Stomach smooth muscle (tissue), 2 donors: Measurements from ENCODE around the gene ARMC9.

Experiments
- H3K27ac ChIP-seq: one replicate; pipeline ENCODE4 v1.7.0; 2013; ENCODE audit warnings: mild to moderate bottlenecking, low read length, inconsistent platforms
- H3K27me3 ChIP-seq, 2 donors: one replicate each; pipeline ENCODE4 v1.7.0; 2013; ENCODE audit warnings: low read length in 2 of 2; ENCODE audit not compliant: insufficient read depth in 2 of 2, control insufficient read depth in 1 of 2
- H3K36me3 ChIP-seq, 2 donors: one replicate each; pipeline ENCODE4 v1.7.0; 2013; ENCODE audit warnings: low read length in 2 of 2; ENCODE audit not compliant: control insufficient read depth in 2 of 2, insufficient read depth in 2 of 2
- H3K4me1 ChIP-seq: one replicate; pipeline ENCODE4 v1.7.0; 2013; ENCODE audit warnings: low read length; ENCODE audit not compliant: control insufficient read depth, insufficient read depth
- H3K4me3 ChIP-seq, 2 donors: one replicate each; pipeline ENCODE4 v1.7.0; 2013; ENCODE audit warnings: low read length in 2 of 2
- H3K9ac ChIP-seq, 2 donors: one replicate each; pipeline ENCODE4 v1.7.0; 2013; ENCODE audit warnings: low read length in 2 of 2, mild to moderate bottlenecking in 1 of 2
- H3K9me3 ChIP-seq, 2 donors: one replicate each; pipeline ENCODE4 v1.7.0; 2013; ENCODE audit warnings: low read length in 2 of 2; ENCODE audit not compliant: control insufficient read depth in 2 of 2
- donor health status: healthy.
- donor health status: Pancreatic carcinoma.

ARMC9 gene

DNA sequence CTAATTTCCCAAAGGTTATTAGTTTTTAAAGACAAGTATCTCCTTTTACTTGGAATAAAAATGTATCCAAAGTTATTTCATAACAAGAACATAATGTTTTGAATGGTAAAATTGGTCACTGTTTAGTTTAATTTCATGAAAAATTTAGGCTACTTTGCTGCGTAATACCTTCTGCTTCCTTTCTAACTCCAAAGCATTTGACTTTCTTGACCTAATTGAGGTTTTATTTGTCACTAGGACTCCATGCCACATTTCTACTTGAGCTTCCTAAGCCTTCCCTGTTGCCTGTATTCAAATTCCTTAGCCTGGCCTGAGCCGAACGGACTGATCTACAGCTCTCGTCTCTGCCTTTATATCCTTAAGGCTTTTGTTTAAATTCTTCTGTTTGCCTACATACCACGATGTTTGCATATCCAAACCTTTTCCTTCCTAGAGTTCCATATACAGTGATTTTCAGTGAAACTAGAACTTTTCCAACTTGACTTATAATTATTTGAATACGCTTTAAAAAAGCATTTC, 25.1 kb downstream of the ARMC9 start:
- Histone ChIP-seq H3K27me3 (no peaks in the 10 kb centered on the region), H3K4me3 (no peak overlapping the region), H3K36me3 (peaks cover 0 to 5% of the 10 kb centered on the region in 2 donors), H3K9me3 (no peaks in the 10 kb centered on the region), H3K4me1 (peaks cover 19% of the 10 kb centered on the region), H3K9ac (no peak overlapping the region), H3K27ac (peak overlapping the region; percentile 69)

DNA sequence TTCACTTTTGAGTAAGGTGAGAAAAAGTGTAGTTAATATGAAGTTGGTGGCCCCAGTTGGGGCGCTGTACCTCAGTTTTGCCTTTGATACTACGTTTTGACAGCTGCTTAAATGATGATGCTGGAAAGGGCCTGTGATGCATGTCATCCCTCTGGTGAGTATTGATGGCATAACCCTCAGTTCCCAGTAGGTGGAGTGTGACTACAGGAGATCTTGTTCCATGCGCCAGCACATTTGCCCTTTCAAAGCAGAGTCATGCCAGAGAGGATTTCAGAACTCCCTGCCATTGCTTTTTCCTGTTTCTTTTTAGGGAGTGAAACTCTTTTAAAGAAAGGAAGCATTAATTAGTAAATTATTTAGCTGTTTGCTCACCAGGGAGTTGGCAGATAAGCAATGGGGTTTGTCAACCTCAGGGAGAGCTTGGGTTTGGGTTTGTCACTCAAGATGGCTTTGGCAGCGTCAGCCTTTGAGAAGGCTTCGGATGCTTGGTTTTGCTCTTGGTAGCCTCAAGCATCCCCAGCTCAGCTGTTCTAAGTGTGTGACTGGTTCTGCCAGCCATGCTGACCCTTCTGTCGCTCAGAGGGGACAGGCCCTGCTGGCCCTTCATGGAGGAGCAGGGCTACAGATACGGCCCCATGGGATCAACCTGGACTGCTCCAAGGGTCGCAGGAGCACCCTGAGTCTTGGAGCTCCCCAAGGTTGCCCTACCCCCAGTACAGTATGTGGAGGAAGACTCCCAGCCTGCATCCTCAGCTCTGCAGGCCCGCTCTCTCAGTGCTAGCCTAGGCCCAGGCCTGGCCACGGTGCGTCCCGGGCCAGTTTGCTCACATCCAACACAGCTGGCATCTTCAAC, 29.1 kb downstream of the ARMC9 start:
- H3K27ac ChIP-seq = peak overlapping the region; percentile 55
- no peaks in the 10 kb centered on the region for H3K27me3 ChIP-seq

DNA sequence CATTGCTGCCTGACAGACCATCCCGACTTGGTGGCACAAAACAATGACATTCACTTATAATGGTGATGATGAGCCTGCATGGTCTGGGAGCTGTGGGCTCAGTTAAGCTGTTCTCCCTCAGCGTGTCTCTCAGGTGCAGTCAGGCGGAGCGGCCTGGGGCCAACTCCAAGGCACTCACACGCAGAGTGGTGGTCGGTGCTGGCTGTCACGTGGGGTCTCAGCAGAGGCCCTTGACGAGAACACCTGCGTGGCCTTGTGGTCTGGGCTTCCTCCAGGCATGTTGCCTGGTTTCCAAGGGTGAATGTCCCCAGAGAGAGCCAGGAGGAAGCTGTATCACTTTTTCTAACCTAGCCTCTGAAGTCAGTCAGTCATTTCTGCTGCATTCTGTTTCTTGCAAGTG, 29.8 kb downstream of the ARMC9 start:
- Histone ChIP-seq H3K4me3 (no peak overlapping the region), H3K27me3 (no peaks in the 10 kb centered on the region), H3K9me3 (no peaks in the 10 kb centered on the region), H3K36me3 (no peaks in the 10 kb centered on the region), H3K9ac (no peak overlapping the region), H3K27ac (peak overlapping the region; percentile 55), H3K4me1 (peaks cover 12% of the 10 kb centered on the region)

More for the DNA sequence above, 29.1 kb downstream of the ARMC9 start:
- no peaks in the 10 kb centered on the region for H3K9me3 ChIP-seq
- peak overlapping the region in 1 of 2 donors; percentile 42 for H3K9ac ChIP-seq
- no peak overlapping the region for H3K4me3 ChIP-seq
- H3K36me3 ChIP-seq = no peaks in the 10 kb centered on the region
- H3K4me1 ChIP-seq = peaks cover 19% of the 10 kb centered on the region

DNA sequence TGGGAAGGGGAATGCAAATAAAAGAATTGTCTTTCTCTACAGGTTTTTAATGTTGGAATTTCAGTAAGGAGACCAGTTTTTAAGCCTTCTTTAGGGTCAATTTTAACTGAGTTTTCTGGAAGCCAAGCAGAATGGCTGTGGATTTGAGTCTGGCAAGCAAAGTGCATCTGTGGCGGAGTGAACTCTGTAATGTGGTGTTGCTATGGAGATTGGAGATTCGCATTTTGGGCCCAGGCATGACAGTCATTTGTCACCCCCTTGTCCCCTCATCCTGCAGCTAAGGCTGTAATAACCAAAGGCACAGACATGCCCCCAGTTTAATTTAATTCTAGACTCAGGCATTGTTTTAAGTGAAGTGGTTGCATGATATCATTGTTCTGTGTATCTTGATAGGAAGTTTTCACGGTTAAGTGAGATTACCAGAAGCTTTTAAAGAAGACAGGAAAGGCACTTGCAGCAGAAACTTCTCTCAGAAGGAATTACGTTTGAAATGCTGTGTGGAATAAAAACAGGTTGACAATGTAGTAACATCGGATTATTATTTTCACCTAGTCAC, 30.6 kb downstream of the ARMC9 start:
- no peak overlapping the region for H3K9ac ChIP-seq
- no peak overlapping the region for H3K27ac ChIP-seq
- no peak overlapping the region for H3K4me3 ChIP-seq
- H3K27me3 ChIP-seq = no peaks in the 10 kb centered on the region
- peaks cover 0 to under 1% of the 10 kb centered on the region in 2 donors for H3K36me3 ChIP-seq
- no peaks in the 10 kb centered on the region for H3K9me3 ChIP-seq
- H3K4me1 ChIP-seq = peaks cover 10% of the 10 kb centered on the region

DNA sequence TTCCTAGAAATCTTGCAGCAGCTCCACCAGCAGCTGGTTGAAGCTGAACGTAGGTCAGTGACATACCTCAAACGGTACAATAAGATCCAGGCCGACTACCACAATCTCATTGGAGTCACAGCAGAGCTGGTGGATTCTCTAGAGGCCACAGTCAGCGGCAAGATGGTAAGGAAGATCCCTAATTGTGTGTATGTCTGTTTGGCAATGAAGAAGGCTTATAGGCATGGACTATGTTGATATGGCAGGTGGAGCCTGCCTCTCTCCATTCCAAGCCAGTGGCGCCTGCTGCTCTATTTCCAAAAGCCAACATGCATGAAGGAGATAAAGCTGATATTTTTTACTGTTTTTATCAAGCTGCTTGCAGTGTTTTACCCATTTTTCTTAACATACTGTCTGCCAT, 36.8 kb downstream of the ARMC9 start:
- no peak overlapping the region for H3K27ac ChIP-seq

DNA sequence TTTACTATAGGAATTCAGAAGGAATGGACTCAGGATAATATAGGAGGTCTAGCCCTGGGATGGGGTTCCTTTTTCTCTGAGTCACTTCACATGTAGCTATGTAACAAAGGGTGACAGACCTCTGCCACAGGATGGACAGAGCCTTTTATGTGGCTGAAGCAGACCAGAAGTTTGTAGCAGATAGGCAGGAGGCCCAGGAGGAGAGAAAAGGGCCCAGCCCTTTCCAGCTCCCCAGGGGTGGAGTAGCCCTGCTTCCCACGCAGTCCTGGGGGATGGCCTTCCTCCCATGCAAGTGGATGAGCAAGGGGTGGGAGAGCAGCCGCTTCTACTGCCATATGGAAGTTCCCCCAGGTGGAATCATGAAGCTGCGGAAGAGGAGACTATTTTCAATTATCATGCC, 40.3 kb downstream of the ARMC9 start:
- H3K27ac ChIP-seq = no peak overlapping the region
- H3K9ac ChIP-seq = no peak overlapping the region
- H3K9me3 ChIP-seq = no peaks in the 10 kb centered on the region
- H3K27me3 ChIP-seq = no peaks in the 10 kb centered on the region
- H3K4me3 ChIP-seq = no peak overlapping the region
- peaks cover 0 to 16% of the 10 kb centered on the region in 2 donors for H3K36me3 ChIP-seq
- no peaks in the 10 kb centered on the region for H3K4me1 ChIP-seq

More for the DNA sequence above, 36.8 kb downstream of the ARMC9 start:
- Histone ChIP-seq H3K4me3 (no peak overlapping the region), H3K4me1 (no peaks in the 10 kb centered on the region), H3K9ac (no peak overlapping the region), H3K27me3 (no peaks in the 10 kb centered on the region), H3K9me3 (no peaks in the 10 kb centered on the region), H3K36me3 (peaks cover 0 to 11% of the 10 kb centered on the region in 2 donors)

DNA sequence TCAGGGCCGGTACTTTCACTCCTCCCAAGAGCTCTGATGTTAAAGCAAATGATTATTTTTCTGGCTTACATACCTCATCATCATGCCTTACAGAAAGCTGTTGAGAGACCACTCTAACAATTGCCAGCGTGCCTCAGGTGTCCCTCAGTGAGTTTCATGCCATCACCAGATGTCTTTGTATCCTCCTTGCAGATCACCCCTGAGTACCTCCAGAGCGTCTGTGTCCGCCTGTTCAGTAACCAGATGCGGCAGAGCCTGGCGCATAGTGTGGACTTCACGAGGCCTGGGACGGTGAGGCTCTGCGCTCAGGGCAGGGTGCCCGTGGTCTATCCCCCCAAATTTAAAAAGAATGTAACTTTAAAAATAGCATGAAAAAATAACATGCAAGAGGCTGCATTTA, 41.3 kb downstream of the ARMC9 start:
- no peak overlapping the region for H3K4me3 ChIP-seq
- H3K4me1 ChIP-seq = no peaks in the 10 kb centered on the region
- no peak overlapping the region for H3K27ac ChIP-seq
- no peaks in the 10 kb centered on the region for H3K9me3 ChIP-seq
- no peak overlapping the region for H3K9ac ChIP-seq
- H3K36me3 ChIP-seq = peaks cover 0 to 17% of the 10 kb centered on the region in 2 donors
- no peaks in the 10 kb centered on the region for H3K27me3 ChIP-seq

DNA sequence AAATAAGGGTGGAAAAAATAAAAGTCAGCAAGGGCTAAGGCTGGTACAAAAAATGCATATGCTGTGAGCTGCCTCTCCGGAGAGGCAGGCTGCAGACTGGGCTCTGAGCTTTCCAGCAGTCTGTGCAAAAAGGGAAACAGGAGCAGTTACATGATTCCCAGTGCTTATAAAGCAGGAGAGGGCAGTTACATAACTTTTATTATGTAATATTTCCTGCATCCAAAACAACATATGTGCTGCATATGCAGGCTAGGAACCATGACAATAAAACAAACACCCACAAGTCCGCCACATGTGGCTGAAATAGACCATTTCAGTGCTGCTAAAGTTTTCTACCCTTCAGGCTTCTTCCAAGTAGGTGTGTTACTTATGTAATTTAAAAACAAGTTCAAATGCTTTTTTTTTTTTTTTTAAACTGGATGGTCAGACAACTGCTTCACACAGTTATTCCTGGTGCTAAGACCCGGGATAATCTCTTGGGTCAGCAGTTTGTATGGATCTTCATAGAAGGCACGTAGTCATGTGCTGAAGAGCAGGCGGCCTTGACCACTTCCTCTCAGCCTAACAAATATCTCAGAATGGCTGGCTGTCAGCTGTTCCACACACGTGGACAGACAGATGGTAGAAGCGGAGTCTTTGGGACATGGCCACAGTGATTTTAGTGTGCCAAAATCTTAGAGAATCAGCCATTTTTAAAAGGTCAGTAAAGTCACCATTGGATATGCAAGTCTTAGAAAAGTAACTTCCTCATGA, 43.5 kb downstream of the ARMC9 start:
- H3K4me3 ChIP-seq = no peak overlapping the region
- no peaks in the 10 kb centered on the region for H3K4me1 ChIP-seq
- no peaks in the 10 kb centered on the region for H3K27me3 ChIP-seq
- H3K9me3 ChIP-seq = no peaks in the 10 kb centered on the region
- H3K9ac ChIP-seq = no peak overlapping the region
- peaks cover 0 to 22% of the 10 kb centered on the region in 2 donors for H3K36me3 ChIP-seq
- H3K27ac ChIP-seq = no peak overlapping the region

DNA sequence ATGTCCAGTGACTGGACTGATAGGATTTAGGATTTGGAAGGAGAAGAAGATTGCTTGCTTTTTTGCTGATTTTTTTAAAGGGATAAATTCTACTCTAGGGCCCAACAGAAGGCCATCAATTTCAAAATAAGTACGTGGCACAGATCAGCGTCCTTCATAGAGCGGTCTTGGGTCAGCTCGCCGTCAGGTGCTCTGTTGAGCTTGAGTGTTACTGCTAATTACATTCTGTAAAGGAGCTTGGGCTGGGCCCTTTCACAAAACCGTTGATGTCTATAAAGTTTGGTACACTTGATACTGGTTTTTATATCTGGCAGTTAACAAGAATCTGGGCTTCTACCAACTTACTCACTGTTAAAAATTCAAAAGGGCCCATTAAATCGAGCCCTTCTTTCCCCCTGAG, 45.4 kb downstream of the ARMC9 start:
- H3K4me3 ChIP-seq = no peak overlapping the region
- no peaks in the 10 kb centered on the region for H3K27me3 ChIP-seq
- H3K27ac ChIP-seq = no peak overlapping the region
- no peaks in the 10 kb centered on the region for H3K9me3 ChIP-seq
- no peak overlapping the region for H3K9ac ChIP-seq
- no peaks in the 10 kb centered on the region for H3K4me1 ChIP-seq
- H3K36me3 ChIP-seq = peaks cover 0 to 20% of the 10 kb centered on the region in 2 donors

DNA sequence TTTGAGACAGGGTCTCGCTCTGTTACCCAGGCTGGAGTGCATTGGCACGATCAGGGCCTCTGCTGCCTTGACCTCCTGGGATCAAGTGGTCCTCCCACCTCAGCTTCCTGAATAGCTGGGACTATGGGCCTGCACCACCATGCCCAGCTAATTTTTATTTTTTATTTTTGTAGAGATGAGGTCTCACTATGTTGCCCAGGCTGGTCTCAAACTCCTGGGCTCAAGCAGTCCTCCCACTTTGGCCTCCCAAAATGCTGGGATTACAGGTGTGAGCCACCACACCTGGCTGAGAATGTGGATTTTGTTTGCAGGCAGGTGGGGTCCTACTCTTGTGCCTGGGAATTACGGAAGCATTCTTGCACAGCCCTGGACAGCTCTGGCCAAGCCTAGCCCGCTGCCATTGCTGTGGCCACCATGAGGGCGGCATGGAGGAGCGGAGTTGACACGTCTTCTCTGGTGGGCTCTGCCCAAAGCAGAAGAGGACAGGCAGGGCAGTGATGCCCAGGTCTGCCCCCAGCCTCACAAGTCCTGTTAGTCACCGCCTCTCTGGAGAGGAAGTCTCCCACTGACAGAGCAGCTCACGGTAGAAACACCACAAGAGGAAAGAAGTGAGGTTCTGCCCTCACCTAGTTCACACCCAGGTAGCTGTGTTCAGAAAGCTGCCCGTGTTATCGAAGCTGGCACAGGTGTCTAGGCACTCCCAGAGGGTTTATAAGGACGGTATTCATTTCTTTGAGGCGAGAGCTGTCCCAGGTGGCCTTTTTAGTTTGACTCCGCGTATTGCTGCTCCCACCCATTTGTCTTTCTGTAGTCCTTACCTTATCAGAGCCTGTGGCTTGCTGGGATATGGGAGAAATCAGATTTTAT, 46.2 kb downstream of the ARMC9 start:
- H3K9me3 ChIP-seq = no peaks in the 10 kb centered on the region
- H3K9ac ChIP-seq = no peak overlapping the region
- H3K4me1 ChIP-seq = no peaks in the 10 kb centered on the region
- H3K36me3 ChIP-seq = peaks cover 0 to 15% of the 10 kb centered on the region in 2 donors
- H3K4me3 ChIP-seq = no peak overlapping the region
- H3K27me3 ChIP-seq = no peaks in the 10 kb centered on the region
- no peak overlapping the region for H3K27ac ChIP-seq
